Stimulated activated CD8-positive, alpha-beta memory T cell treated with anti-CD3 and anti-CD28 coated beads, Interleukin-15, amount 100 ng/mL, for 1 hour (primary cell): ENCODE results near the gene OTUD3.

ENCODE experiments used
- DNase-seq: peaks from one replicate; pipeline ENCODE4 v3.0.0-alpha.2; 2020; ENCODE audit warnings: low read depth

The OTUD3 gene

DNA sequence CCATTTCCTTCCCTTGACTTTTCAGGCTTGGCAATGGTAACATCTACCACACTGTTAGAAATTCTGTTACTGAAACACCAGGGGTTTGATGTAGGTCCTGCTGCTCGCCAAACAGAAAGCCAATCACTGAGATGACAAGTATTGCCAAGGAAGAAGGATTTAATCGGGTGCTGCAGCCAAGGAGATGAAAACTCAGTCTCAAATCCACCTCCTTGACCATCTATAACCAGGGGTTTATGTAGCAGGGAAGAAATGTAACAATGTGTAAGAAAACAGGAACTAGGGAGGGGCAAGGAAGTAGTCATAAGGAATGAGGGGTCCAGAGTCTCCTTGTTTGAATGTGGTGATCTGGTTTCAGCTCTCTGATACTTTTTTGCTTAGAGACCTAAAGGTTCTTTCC is 71.9 kb downstream of the OTUD3 start:
- no peak for DNase-seq

GRCh38 chr1:19955534-19956170 is 73.5 kb downstream of the OTUD3 start:
- DNase-seq = no peak

DNA sequence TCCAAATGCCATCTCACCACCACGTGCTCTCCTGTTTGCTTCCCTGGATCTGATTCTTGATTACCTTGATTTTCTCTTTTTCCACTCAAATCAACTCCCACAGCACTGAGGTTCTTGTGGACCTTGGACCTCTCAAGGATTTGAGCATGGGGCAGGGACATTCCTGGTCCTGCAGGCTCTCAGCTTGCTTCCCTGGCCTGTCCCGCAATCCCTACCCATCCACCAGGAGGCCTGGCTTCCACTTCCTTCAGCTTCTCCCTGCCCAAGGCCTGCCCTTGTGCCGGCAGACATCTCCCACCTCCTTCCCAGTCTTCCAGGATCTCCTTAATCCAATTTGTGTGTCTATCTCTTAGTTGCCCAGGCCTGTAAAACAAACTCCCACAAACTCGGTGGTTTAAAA is 75.6 kb downstream of the OTUD3 start:
- no peak for DNase-seq

- DNase-seq = no peak
These were observed 78.4 kb downstream of the OTUD3 start for GRCh38 chr1:19960591-19960990.
